ENCODE data around the gene MPST.

MPST gene

GRCh38 chr22:36999463-36999862 lies 20.1 kb upstream of the MPST start:
- TF ChIP-seq POLR2A (IDR thresholded peaks at IDR 0.05; ENCODE audit: extremely low read depth, insufficient read length) (no peak), MYC (IDR thresholded peaks at IDR 0.05; ENCODE audit: low read depth, low read length) (no peak), MAX (IDR thresholded peaks at IDR 0.05; ENCODE audit: low read depth, low read length) (no peak), CTCF (IDR thresholded peaks at IDR 0.05; ENCODE audit: low read depth, low read length) (no peak)
- no peak for DNase-seq (ENCODE audit: low read depth)
- H3K4me3 ChIP-seq (ENCODE audit: low read depth, low read length), result no peak overlapping the region

- DNase-seq (ENCODE audit: low read depth), result no peak
- TF ChIP-seq MYC (IDR thresholded peaks at IDR 0.05; ENCODE audit: low read depth, low read length), result no peak
- TF ChIP-seq MAX (IDR thresholded peaks at IDR 0.05; ENCODE audit: low read depth, low read length), result no peak
- no peak for TF ChIP-seq POLR2A (IDR thresholded peaks at IDR 0.05; ENCODE audit: extremely low read depth, insufficient read length)
- TF ChIP-seq CTCF (IDR thresholded peaks at IDR 0.05; ENCODE audit: low read depth, low read length), result no peak
- no peak overlapping the region for H3K4me3 ChIP-seq (ENCODE audit: low read depth, low read length)
Measured at GRCh38 chr22:37000676-37001534, 18.6 kb upstream of the MPST start.

- no peak for TF ChIP-seq MAX (IDR thresholded peaks at IDR 0.05; ENCODE audit: low read depth, low read length)
- TF ChIP-seq POLR2A (IDR thresholded peaks at IDR 0.05; ENCODE audit: extremely low read depth, insufficient read length), result no peak
- TF ChIP-seq MYC (IDR thresholded peaks at IDR 0.05; ENCODE audit: low read depth, low read length), result no peak
- no peak for TF ChIP-seq CTCF (IDR thresholded peaks at IDR 0.05; ENCODE audit: low read depth, low read length)
- no peak for DNase-seq (ENCODE audit: low read depth)
- no peak overlapping the region for H3K4me3 ChIP-seq (ENCODE audit: low read depth, low read length)
Measured at GRCh38 chr22:37001826-37002225, 17.7 kb upstream of the MPST start.

- no peak for TF ChIP-seq POLR2A (IDR thresholded peaks at IDR 0.05; ENCODE audit: extremely low read depth, insufficient read length)
- TF ChIP-seq MYC (IDR thresholded peaks at IDR 0.05; ENCODE audit: low read depth, low read length), result no peak
- TF ChIP-seq CTCF (IDR thresholded peaks at IDR 0.05; ENCODE audit: low read depth, low read length), result no peak
- TF ChIP-seq MAX (IDR thresholded peaks at IDR 0.05; ENCODE audit: low read depth, low read length), result no peak
- DNase-seq (ENCODE audit: low read depth), result no peak
- H3K4me3 ChIP-seq (ENCODE audit: low read depth, low read length), result no peak overlapping the region
Measured at GRCh38 chr22:37002633-37003032, 16.9 kb upstream of the MPST start.

- no peak for DNase-seq (ENCODE audit: low read depth)
- TF ChIP-seq MAX (IDR thresholded peaks at IDR 0.05; ENCODE audit: low read depth, low read length) (no peak), CTCF (IDR thresholded peaks at IDR 0.05; ENCODE audit: low read depth, low read length) (no peak), POLR2A (IDR thresholded peaks at IDR 0.05; ENCODE audit: extremely low read depth, insufficient read length) (no peak), MYC (IDR thresholded peaks at IDR 0.05; ENCODE audit: low read depth, low read length) (no peak)
- no peak overlapping the region for H3K4me3 ChIP-seq (ENCODE audit: low read depth, low read length)
Measured at GRCh38 chr22:37007651-37008050, 11.9 kb upstream of the MPST start.

All from NB4 (cell line).